Tibial nerve (tissue), 4 donors: Measurements from ENCODE around the gene UBL4A. TPM values are rescaled to one million over a fixed set of nuclear protein-coding genes. Genes with fewer than 3 reads are reported as not detected.
A peak's percentile ranks its signal among the peaks of the same experiment; 100 is the strongest.

ENCODE experiments used
- DNase-seq, 2 donors: peaks; one replicate each; pipeline ENCODE4 v3.0.0-alpha.2; 2019; ENCODE audit warnings: low spot score in 2 of 2
- H3K27ac ChIP-seq, 4 donors: fragments of 200-600 bp; sonication (generic) in 3 of 4; one replicate each; pipeline ENCODE4 v1.5.1; 2017 to 2019; ENCODE audit warnings: mild to moderate bottlenecking in 1 of 4
- H3K27me3 ChIP-seq, 2 donors: fragments of 200-600 bp; sonication (generic) in 1 of 2; one replicate each; pipeline versions ENCODE4 v1.5.1 to v1.6.0; 2017 to 2019
- H3K36me3 ChIP-seq, 3 donors: fragments of 200-600 bp; sonication (generic); one replicate each; pipeline ENCODE4 v1.5.1; 2018 to 2019
- H3K4me1 ChIP-seq, 4 donors: fragments of 200-600 bp; sonication (generic) in 3 of 4; one replicate each; pipeline ENCODE4 v1.5.1; 2017 to 2019
- H3K4me3 ChIP-seq, 4 donors: fragments of 200-600 bp; sonication (generic) in 3 of 4; one replicate each; pipeline ENCODE4 v1.5.1; 2017 to 2019; ENCODE audit warnings: mild to moderate bottlenecking in 1 of 4, moderate library complexity in 1 of 4
- H3K9me3 ChIP-seq, 4 donors: fragments of 200-600 bp; sonication (generic) in 3 of 4; one replicate each; pipeline ENCODE4 v1.5.1; 2017 to 2019
- CTCF ChIP-seq, 5 experiments: fragments of 200-600 bp in 3 of 5; fragments of 450-650 bp in 2 of 5; sonication (generic) in 3 of 5; IDR thresholded peaks; one replicate each; pipeline ENCODE4 v1.5.1; 2016 to 2019; ENCODE audit warnings: antibody characterized with exemption in 5 of 5, mild to moderate bottlenecking in 3 of 5, moderate library complexity in 2 of 5
- EP300 ChIP-seq, 2 donors: sonication (generic); formaldehyde crosslinking; IDR thresholded peaks; one replicate each; pipeline ENCODE4 v1.6.1; 2017; ENCODE audit warnings: antibody characterized with exemption in 2 of 2, mild to moderate bottlenecking in 1 of 2
- POLR2A ChIP-seq, 2 donors: fragments of 450-650 bp; IDR thresholded peaks; one replicate each; pipeline ENCODE4 v1.6.1; 2017; ENCODE audit warnings: antibody characterized with exemption in 2 of 2, mild to moderate bottlenecking in 2 of 2, moderate library complexity in 2 of 2
- WGBS, 2 donors: methylation state at CpG; one replicate each; pipeline ENCODE4 v1.1.5; 2018; 5-methylcytosine and 5-hydroxymethylcytosine counted together
- total RNA-seq, 4 donors: library from RNA; depleted of rRNA; stranded (reverse); fragments of >200 nt; gene quantifications; one replicate each; pipeline ENCODE4 v1.1.0, GENCODE V29; 2016

UBL4A gene
- total RNA-seq, 4 donors from 2014 or later = 39.0 to 58.5 (median 43.4) TPM

DNA sequence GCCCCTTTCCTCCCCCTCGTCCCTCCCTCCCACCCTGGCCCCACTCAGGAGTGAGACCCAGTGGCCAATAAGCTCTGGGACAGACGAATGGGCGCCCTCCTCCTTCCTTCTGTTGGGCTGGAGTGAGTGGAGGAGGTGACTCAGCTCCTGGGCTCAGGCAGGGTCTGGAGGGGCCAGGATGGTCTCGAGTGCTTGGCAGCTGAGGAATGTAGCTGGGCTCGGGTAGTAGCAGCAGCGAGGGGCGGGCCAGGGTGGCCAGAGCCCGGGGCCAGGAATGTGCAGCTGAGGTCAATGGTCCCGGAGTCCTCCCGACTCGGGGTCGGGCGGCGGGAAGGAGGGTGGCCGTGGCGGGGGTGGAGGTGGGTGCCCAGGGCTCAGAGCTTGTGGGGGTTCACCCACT lies 45.2 kb upstream of the UBL4A start:
- TF ChIP-seq EP300 (IDR thresholded peaks at IDR 0.05) (no peak), CTCF (IDR thresholded peaks at IDR 0.05) (no peak), POLR2A (IDR thresholded peaks at IDR 0.05) (no peak)
- H3K9me3 ChIP-seq = no peaks in the 10 kb centered on the region
- H3K4me3 ChIP-seq = no peak overlapping the region
- no peaks in the 10 kb centered on the region for H3K27me3 ChIP-seq
- peaks cover 0 to 18% (median 4%) of the 10 kb centered on the region in 4 donors for H3K4me1 ChIP-seq
- DNase-seq = no peak
- WGBS, 2 donors = 71% methylated on average over 14 of the region's 16 CpGs; no CpG with 5 or more reads in 1 of the 2 donors
- peak overlapping the region in 1 of 4 donors; percentile 15 for H3K27ac ChIP-seq
- peaks cover 0 to 21% (median 0%) of the 10 kb centered on the region in 3 donors for H3K36me3 ChIP-seq

DNA sequence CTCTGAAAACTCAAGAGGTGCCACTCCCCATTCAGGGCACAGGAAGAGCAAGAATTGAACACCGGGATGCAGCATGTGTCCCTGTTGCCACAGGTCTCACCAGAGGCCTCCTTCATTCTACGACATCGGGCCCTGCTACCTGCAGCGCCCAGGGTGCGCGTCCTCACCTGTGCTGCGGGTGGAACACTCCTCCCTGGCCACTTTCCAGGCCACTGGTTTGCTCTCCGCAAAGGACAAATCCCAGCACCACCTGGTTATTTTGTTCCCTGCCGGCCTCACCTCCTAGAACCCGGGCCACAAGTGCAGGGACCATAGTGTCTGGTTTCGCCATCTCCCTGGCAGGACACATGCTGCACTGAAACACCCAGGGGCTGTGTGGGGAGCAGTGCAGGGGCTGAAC lies 43.9 kb upstream of the UBL4A start:
- H3K4me1 ChIP-seq = peaks cover 0 to 18% (median 4%) of the 10 kb centered on the region in 4 donors
- no peak for TF ChIP-seq POLR2A (IDR thresholded peaks at IDR 0.05)
- TF ChIP-seq EP300 (IDR thresholded peaks at IDR 0.05) = no peak
- no peak for TF ChIP-seq CTCF (IDR thresholded peaks at IDR 0.05)
- H3K4me3 ChIP-seq = no peak overlapping the region
- peaks cover 0 to 21% (median 0%) of the 10 kb centered on the region in 3 donors for H3K36me3 ChIP-seq
- H3K27ac ChIP-seq = no peak overlapping the region
- no peak for DNase-seq
- H3K27me3 ChIP-seq = no peaks in the 10 kb centered on the region
- no peaks in the 10 kb centered on the region for H3K9me3 ChIP-seq
- WGBS, 2 donors = 80 to 88% methylated on average over 1 to 11 of the region's 11 CpGs

DNA sequence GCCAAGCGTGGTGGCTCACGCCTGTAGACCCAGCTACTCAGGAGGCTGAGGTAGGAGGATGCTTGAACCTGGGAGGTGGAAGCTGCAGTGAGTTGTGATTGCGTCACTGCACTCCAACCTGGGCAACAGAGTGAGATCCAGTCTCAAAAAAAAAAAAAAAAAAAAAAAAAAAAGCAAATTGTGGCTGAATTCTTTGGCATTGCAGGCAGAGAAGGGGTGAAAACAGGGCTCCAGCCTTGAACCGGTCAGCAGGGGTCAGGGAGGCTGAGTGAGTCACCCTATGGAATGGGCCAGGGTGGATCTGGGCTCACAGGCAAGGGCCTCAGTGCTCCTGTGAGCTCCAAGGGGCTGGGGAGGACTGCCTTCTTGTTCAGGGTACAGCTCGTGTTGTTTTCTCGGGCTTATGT lies 42.8 kb upstream of the UBL4A start:
- no peak overlapping the region for H3K4me3 ChIP-seq
- peak overlapping the region in 1 of 4 donors; percentile 29 for H3K27ac ChIP-seq
- peaks cover 0 to 21% (median 0%) of the 10 kb centered on the region in 3 donors for H3K36me3 ChIP-seq
- no peaks in the 10 kb centered on the region for H3K27me3 ChIP-seq
- H3K4me1 ChIP-seq = peaks cover 0 to 8% (median 2%) of the 10 kb centered on the region in 4 donors
- 64 to 65% methylated on average over 6 of the region's 6 CpGs for WGBS, 2 donors
- DNase-seq = no peak
- no peak for TF ChIP-seq POLR2A (IDR thresholded peaks at IDR 0.05)
- no peak for TF ChIP-seq CTCF (IDR thresholded peaks at IDR 0.05)
- TF ChIP-seq EP300 (IDR thresholded peaks at IDR 0.05) = no peak
- no peaks in the 10 kb centered on the region for H3K9me3 ChIP-seq

- Histone ChIP-seq H3K27ac (peak overlapping the region in 3 of 4 donors; percentile 68 to 86 (median 76)), H3K27me3 (no peaks in the 10 kb centered on the region), H3K9me3 (no peaks in the 10 kb centered on the region), H3K36me3 (peaks cover 0 to 5% (median 0%) of the 10 kb centered on the region in 3 donors), H3K4me3 (peak overlapping the region in 2 of 4 donors; percentile 32 to 44), H3K4me1 (peaks cover 0 to 7% (median 2%) of the 10 kb centered on the region in 4 donors)
- peak in 1 of 2 donors; percentile 48 for TF ChIP-seq EP300 (IDR thresholded peaks at IDR 0.05)
- peak; percentile 35 to 66 (median 46) for TF ChIP-seq CTCF (IDR thresholded peaks at IDR 0.05)
- peak in 1 of 2 donors; percentile 25 for TF ChIP-seq POLR2A (IDR thresholded peaks at IDR 0.05)
- DNase-seq = peak; percentile 61 to 73
- WGBS, 2 donors = 8 to 34% methylated on average over 5 to 15 of the region's 15 CpGs
Measured at GRCh38 chrX:154526901-154527675, 40.7 kb upstream of the UBL4A start.
